Endodermal cell (in vitro differentiated cells): ENCODE measurements around the gene FNDC1. TPM values are rescaled to one million over a fixed set of nuclear protein-coding genes. Genes with fewer than 3 reads are reported as not detected.

Experiments used
- DNase-seq: peaks from one replicate; pipeline ENCODE4 v3.0.0-alpha.2; 2017
- H3K27ac ChIP-seq: 2 replicates; pipeline ENCODE4 v1.5.1; 2013; ENCODE audit warnings: mild to moderate bottlenecking, low read depth, low read length, moderate library complexity
- H3K27me3 ChIP-seq: 2 replicates; pipeline ENCODE4 v1.6.1; 2013; ENCODE audit warnings: mild to moderate bottlenecking, low read length, moderate library complexity; ENCODE audit not compliant: insufficient read depth, control insufficient read depth, poor library complexity, severe bottlenecking
- H3K36me3 ChIP-seq: 2 replicates; pipeline ENCODE4 v1.7.0; 2013; ENCODE audit warnings: mild to moderate bottlenecking, low read length, moderate library complexity; ENCODE audit not compliant: control insufficient read depth, insufficient read depth
- H3K4me1 ChIP-seq: one replicate; pipeline ENCODE4 v1.7.0; 2013; ENCODE audit warnings: low read length; ENCODE audit not compliant: control insufficient read depth, insufficient read depth
- H3K4me3 ChIP-seq: 2 replicates; pipeline ENCODE4 v1.5.1; 2013; ENCODE audit warnings: mild to moderate bottlenecking, low read length, moderate library complexity
- H3K9ac ChIP-seq: 2 replicates; pipeline ENCODE4 v1.6.1; 2013; ENCODE audit warnings: mild to moderate bottlenecking, low read length, moderate library complexity; ENCODE audit not compliant: poor library complexity, severe bottlenecking; ENCODE audit errors: extremely low read depth
- H3K9me3 ChIP-seq: 2 replicates; pipeline ENCODE4 v1.6.1; 2013; ENCODE audit warnings: mild to moderate bottlenecking, low read length, moderate library complexity; ENCODE audit not compliant: control insufficient read depth
- H3K27ac Mint-ChIP-seq: 2 replicates; pipeline ENCODE4 v1.8.0; 2020; ENCODE audit warnings: mixed read lengths
- H3K27me3 Mint-ChIP-seq: 2 replicates; pipeline ENCODE4 v1.8.0; 2021; ENCODE audit warnings: mild to moderate bottlenecking, mixed read lengths; ENCODE audit not compliant: insufficient read depth
- H3K36me3 Mint-ChIP-seq: 2 replicates; pipeline ENCODE4 v1.8.0; 2020; ENCODE audit warnings: low read depth, mixed read lengths
- H3K4me1 Mint-ChIP-seq: 2 replicates; pipeline ENCODE4 v1.8.0; 2020; ENCODE audit warnings: mixed read lengths
- H3K4me3 Mint-ChIP-seq: 2 replicates; pipeline ENCODE4 v1.8.0; 2020; ENCODE audit warnings: mild to moderate bottlenecking, moderate library complexity, mixed read lengths
- H3K9me3 Mint-ChIP-seq: 2 replicates; pipeline ENCODE4 v1.8.0; 2020; ENCODE audit warnings: mild to moderate bottlenecking, mixed read lengths
- WGBS, 2 experiments: methylation state at CpG; one replicate each; pipeline versions ENCODE4 v1.1.5 to v1.1.7; 2013; ENCODE audit warnings: missing lambda C conversion rate in 2 of 2, mixed read lengths in 1 of 2; ENCODE audit not compliant: insufficient coverage in 1 of 2, insufficient read length in 1 of 2; 5-methylcytosine and 5-hydroxymethylcytosine counted together
- total RNA-seq, 2 donors: library from RNA; stranded (reverse); fragmentation: NEBNext Ultra II Directional in 1 of 2; extraction: Animal tissue kit (Norgen Biotek cat#: 25700) in 1 of 2; gene quantifications; 2 replicates in 1 of 2; 3 replicates in 1 of 2; pipeline ENCODE4 v1.2.1, GENCODE V29; 2021
- TF ChIP-seq, protein P1 (sequence below): fragments of 200-600 bp; sonication (generic); conservative IDR thresholded peaks from 2 replicates; pipeline ENCODE4 v1.5.0; 2021; ENCODE audit warnings: antibody characterized with exemption, mild to moderate bottlenecking

FNDC1 gene
- total RNA-seq, 2 donors from 2014 or later: 0.55 to 0.62 TPM

DNA sequence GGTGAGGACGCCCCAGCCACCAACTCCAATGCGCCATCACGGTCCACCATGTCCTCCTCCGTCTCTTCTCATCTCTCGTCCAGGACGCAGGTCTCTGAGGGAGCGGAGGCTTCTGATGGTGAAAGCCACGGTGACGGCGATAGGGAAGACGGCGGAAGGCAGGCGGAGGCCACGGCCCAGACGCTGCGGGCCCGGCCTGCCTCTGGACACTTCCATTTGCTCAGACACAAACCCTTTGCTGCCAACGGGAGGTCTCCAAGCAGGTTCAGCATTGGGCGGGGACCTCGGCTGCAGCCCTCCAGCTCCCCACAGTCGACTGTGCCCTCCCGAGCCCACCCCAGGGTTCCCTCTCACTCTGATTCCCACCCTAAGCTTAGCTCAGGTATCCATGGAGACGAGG is 63.6 kb downstream of the FNDC1 start:
- no peak overlapping the region for H3K4me3 ChIP-seq
- Mint-ChIP-seq H3K4me3 (peak overlapping the region; percentile 45), H3K27ac (no peak overlapping the region), H3K27me3 (peaks cover 56% of the 10 kb centered on the region), H3K36me3 (no peaks in the 10 kb centered on the region), H3K9me3 (no peaks in the 10 kb centered on the region), H3K4me1 (no peaks in the 10 kb centered on the region)
- H3K27me3 ChIP-seq: peaks cover 71% of the 10 kb centered on the region
- H3K9ac ChIP-seq: no peak overlapping the region
- no peaks in the 10 kb centered on the region for H3K4me1 ChIP-seq
- H3K9me3 ChIP-seq: no peaks in the 10 kb centered on the region
- TF ChIP-seq, protein P1, sequence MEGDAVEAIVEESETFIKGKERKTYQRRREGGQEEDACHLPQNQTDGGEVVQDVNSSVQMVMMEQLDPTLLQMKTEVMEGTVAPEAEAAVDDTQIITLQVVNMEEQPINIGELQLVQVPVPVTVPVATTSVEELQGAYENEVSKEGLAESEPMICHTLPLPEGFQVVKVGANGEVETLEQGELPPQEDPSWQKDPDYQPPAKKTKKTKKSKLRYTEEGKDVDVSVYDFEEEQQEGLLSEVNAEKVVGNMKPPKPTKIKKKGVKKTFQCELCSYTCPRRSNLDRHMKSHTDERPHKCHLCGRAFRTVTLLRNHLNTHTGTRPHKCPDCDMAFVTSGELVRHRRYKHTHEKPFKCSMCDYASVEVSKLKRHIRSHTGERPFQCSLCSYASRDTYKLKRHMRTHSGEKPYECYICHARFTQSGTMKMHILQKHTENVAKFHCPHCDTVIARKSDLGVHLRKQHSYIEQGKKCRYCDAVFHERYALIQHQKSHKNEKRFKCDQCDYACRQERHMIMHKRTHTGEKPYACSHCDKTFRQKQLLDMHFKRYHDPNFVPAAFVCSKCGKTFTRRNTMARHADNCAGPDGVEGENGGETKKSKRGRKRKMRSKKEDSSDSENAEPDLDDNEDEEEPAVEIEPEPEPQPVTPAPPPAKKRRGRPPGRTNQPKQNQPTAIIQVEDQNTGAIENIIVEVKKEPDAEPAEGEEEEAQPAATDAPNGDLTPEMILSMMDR: no peak
- H3K27ac ChIP-seq: no peak overlapping the region
- DNase-seq: no peak
- 94% methylated on average over 9 to 23 of the region's 23 CpGs for WGBS, 2 experiments
- H3K36me3 ChIP-seq: no peaks in the 10 kb centered on the region

DNA sequence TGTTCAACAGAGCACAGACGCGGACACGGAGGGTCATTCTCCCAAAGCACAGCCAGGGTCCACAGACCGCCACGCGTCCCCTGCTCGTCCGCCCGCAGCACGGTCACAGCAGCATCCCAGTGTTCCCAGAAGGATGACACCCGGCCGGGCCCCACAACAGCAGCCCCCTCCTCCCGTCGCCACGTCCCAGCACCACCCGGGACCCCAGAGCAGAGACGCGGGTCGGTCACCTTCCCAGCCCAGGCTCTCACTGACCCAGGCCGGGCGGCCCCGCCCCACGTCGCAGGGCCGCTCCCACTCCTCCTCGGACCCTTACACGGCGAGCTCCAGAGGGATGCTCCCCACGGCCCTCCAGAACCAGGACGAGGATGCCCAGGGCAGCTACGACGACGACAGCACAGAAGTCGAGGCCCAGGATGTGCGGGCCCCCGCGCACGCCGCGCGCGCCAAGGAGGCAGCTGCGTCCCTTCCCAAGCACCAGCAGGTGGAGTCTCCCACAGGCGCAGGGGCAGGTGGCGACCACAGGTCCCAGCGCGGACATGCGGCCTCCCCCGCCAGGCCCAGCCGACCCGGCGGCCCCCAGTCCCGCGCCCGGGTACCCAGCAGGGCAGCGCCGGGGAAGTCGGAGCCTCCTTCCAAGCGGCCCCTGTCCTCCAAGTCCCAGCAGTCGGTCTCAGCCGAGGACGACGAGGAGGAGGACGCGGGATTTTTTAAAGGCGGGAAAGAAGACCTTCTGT is 64.3 kb downstream of the FNDC1 start:
- no peaks in the 10 kb centered on the region for H3K4me1 Mint-ChIP-seq
- Histone ChIP-seq H3K9me3 (no peaks in the 10 kb centered on the region), H3K36me3 (no peaks in the 10 kb centered on the region), H3K4me1 (no peaks in the 10 kb centered on the region), H3K9ac (no peak overlapping the region), H3K27me3 (peaks cover 71% of the 10 kb centered on the region), H3K27ac (no peak overlapping the region), H3K4me3 (no peak overlapping the region)
- TF ChIP-seq, protein P1: peak; percentile 72
- peak; percentile 82 for DNase-seq
- peaks cover 56% of the 10 kb centered on the region for H3K27me3 Mint-ChIP-seq
- H3K4me3 Mint-ChIP-seq: peak overlapping the region; percentile 45
- no peak overlapping the region for H3K27ac Mint-ChIP-seq
- H3K9me3 Mint-ChIP-seq: no peaks in the 10 kb centered on the region
- H3K36me3 Mint-ChIP-seq: no peaks in the 10 kb centered on the region
- WGBS, 2 experiments: 24 to 37% methylated on average over 19 to 66 of the region's 66 CpGs

DNA sequence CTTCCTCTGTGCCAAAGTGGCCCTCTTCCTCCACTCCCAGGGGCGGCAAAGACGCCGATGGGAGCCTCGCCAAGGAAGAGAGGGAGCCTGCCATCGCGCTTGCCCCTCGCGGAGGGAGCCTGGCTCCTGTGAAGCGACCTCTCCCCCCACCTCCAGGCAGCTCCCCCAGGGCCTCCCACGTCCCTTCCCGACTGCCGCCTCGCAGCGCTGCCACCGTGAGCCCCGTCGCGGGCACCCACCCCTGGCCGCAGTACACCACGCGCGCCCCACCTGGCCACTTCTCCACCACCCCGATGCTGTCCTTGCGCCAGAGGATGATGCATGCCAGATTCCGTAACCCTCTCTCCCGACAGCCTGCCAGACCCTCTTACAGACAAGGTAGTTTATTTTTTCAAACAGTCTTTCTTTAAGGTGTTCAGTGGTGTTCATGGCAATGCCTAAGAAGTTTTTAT is 64.9 kb downstream of the FNDC1 start:
- H3K27ac Mint-ChIP-seq: no peak overlapping the region

More for the DNA sequence above, 64.9 kb downstream of the FNDC1 start:
- no peak for DNase-seq
- no peaks in the 10 kb centered on the region for H3K4me1 Mint-ChIP-seq
- WGBS, 2 experiments: 24 to 37% methylated on average over 12 to 26 of the region's 26 CpGs
- H3K36me3 Mint-ChIP-seq: no peaks in the 10 kb centered on the region
- peak overlapping the region; percentile 45 for H3K4me3 Mint-ChIP-seq
- H3K27me3 ChIP-seq: peaks cover 71% of the 10 kb centered on the region
- H3K9me3 ChIP-seq: no peaks in the 10 kb centered on the region
- H3K9me3 Mint-ChIP-seq: no peaks in the 10 kb centered on the region
- no peak overlapping the region for H3K27ac ChIP-seq
- H3K9ac ChIP-seq: no peak overlapping the region
- TF ChIP-seq, protein P1: no peak
- H3K4me3 ChIP-seq: no peak overlapping the region
- H3K27me3 Mint-ChIP-seq: peaks cover 56% of the 10 kb centered on the region
- no peaks in the 10 kb centered on the region for H3K36me3 ChIP-seq
- no peaks in the 10 kb centered on the region for H3K4me1 ChIP-seq
